Measurements from ENCODE around the gene SLC26A11. TPM values are rescaled to one million over a fixed set of nuclear protein-coding genes. Genes with fewer than 3 reads are reported as not detected.
A peak's percentile ranks its signal among the peaks of the same experiment; 100 is the strongest.

Gene SLC26A11
- total and polyA plus RNA-seq, 2 donors (not counting 1 experiment from before 2014, with no cell fraction given): 10.1 to 31.4 TPM

DNA sequence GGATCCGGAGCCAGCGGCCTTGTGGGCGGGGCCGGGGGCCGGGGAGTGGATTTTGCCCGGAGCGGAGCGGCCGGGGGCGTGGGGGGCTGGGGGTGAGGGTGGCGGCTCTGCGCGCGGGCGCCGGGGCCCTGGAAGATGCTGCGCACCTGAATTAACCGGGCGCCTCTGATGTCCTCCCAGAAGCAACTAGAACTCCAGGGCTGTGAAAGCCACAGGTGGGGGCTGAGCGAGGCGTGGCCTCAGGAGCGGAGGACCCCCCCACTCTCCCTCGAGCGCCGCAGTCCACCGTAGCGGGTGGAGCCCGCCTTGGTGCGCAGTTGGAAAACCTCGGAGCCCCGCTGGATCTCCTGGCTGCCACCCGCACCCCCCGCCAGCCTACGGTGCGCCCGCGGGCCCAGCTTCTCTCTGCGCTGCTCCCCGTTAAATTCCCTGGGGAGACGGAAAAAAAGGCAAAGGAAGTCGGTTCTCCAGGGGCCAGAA is 549 bp downstream of the SLC26A11 start:
- intact Hi-C loops (cut with micrococcal nuclease): no loop called here
- H3K4me3 ChIP-seq (ENCODE audit: control extremely low read depth in 1 of 5, extremely low read depth in 1 of 5, insufficient read depth in 1 of 5, low read depth in 2 of 5, low read length in 4 of 5): peak overlapping the region in 4 of 5 experiments; percentile 63 to 86 (median 76)
- peaks cover 10 to 30% of the 10 kb centered on the region in 2 donors for H3K4me1 ChIP-seq (ENCODE audit: control insufficient read depth in 2 of 2, insufficient read depth in 2 of 2, low read length in 2 of 2)
- peaks cover 0 to 2% (median 0%) of the 10 kb centered on the region in 4 experiments for H3K27me3 ChIP-seq (replicated peaks in 1 of 4; ENCODE audit: control extremely low read depth in 1 of 4, control insufficient read depth in 3 of 4, insufficient read depth in 4 of 4, low read length in 3 of 4)
- peak overlapping the region; percentile 71 for H2AFZ ChIP-seq (ENCODE audit: insufficient read depth, low read depth, low read length, poor library complexity, severe bottlenecking)
- peak; percentile 50 for DNase-seq
- peaks cover 0 to 2% (median 0%) of the 10 kb centered on the region in 3 donors for H3K9me3 ChIP-seq (ENCODE audit: control extremely low read depth in 1 of 3, control insufficient read depth in 2 of 3, insufficient read depth in 1 of 3, low read length in 2 of 3)
- H3K79me2 ChIP-seq (ENCODE audit: control insufficient read depth, insufficient read depth, low read length): peaks cover 23% of the 10 kb centered on the region
- Mint-ChIP-seq H3K4me3 (peak overlapping the region; percentile 84), H3K9me3 (ENCODE audit: insufficient read depth) (no peaks in the 10 kb centered on the region), H3K27ac (peak overlapping the region; percentile 11), H3K27me3 (no peaks in the 10 kb centered on the region), H3K4me1 (peaks cover 22% of the 10 kb centered on the region)
- H3K36me3 ChIP-seq (replicated peaks in 1 of 2; ENCODE audit: control extremely low read depth in 1 of 2, control insufficient read depth in 1 of 2, extremely low read depth in 1 of 2, insufficient read depth in 2 of 2, low read length in 1 of 2): peaks cover 0 to 6% of the 10 kb centered on the region in 2 experiments
- H3K27ac ChIP-seq (ENCODE audit: low read length in 2 of 2): peak overlapping the region in 1 of 2 donors; percentile 96
- TF ChIP-seq CTCF (IDR thresholded peaks at IDR 0.05) (no peak), EZH2 (IDR thresholded peaks at IDR 0.05; ENCODE audit: borderline replicate concordance, insufficient read depth, low read depth, low read length, poor library complexity, severe bottlenecking) (no peak)
- peak overlapping the region; percentile 99 for H3K4me2 ChIP-seq (replicated peaks; ENCODE audit: low read depth, low read length, poor library complexity, severe bottlenecking)
- ATAC-seq (ENCODE audit: low read depth): no peak
- whole genome bisulfite sequencing (ENCODE audit: insufficient coverage): 27% methylated on average over 29 of the region's 41 CpGs
- H4K20me1 ChIP-seq (ENCODE audit: control insufficient read depth, insufficient read depth, low read length, poor library complexity, severe bottlenecking): peaks cover 23% of the 10 kb centered on the region
- H3K9ac ChIP-seq (ENCODE audit: low read length): peak overlapping the region; percentile 93
- CTCF ChIA-PET: no interaction called here
- POLR2A ChIA-PET: no interaction called here

DNA sequence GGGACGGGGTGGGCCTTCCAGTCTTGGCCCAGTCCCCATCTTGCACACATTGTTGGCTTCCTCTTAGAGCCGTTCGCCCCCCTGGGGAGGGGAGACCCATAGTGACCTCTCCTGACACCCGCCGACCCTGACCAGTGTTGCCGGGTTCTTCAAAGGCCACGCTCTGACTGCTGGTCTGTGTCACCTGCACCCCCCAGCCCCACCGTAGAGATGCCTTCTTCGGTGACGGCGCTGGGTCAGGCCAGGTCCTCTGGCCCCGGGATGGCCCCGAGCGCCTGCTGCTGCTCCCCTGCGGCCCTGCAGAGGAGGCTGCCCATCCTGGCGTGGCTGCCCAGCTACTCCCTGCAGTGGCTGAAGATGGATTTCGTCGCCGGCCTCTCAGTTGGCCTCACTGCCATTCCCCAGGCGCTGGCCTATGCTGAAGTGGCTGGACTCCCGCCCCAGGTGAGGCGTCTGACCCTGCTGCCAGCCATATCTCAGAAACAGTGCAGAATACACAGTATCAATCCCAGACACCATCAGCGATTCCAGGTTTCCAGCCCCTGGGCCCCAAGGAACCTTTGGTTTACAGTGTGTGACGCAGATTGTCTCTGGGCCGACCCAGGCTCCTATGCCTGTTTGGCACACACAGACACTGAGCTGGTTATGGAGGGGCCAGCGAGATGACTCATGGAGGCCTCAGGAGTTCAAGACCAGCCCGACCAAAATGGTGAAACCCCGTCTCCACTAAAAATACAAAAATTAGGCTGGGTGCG is 1.3 kb downstream of the SLC26A11 start:
- Histone ChIP-seq H3K27me3 (replicated peaks in 1 of 4; ENCODE audit: control extremely low read depth in 1 of 4, control insufficient read depth in 3 of 4, insufficient read depth in 4 of 4, low read length in 3 of 4) (peaks cover 0 to 2% (median 0%) of the 10 kb centered on the region in 4 experiments), H3K9ac (ENCODE audit: low read length) (no peak overlapping the region), H3K27ac (ENCODE audit: low read length in 2 of 2) (no peak overlapping the region), H2AFZ (ENCODE audit: insufficient read depth, low read depth, low read length, poor library complexity, severe bottlenecking) (no peak overlapping the region), H3K4me1 (ENCODE audit: control insufficient read depth in 2 of 2, insufficient read depth in 2 of 2, low read length in 2 of 2) (peaks cover 10 to 30% of the 10 kb centered on the region in 2 donors), H3K36me3 (replicated peaks in 1 of 2; ENCODE audit: control extremely low read depth in 1 of 2, control insufficient read depth in 1 of 2, extremely low read depth in 1 of 2, insufficient read depth in 2 of 2, low read length in 1 of 2) (peaks cover 0 to 3% of the 10 kb centered on the region in 2 experiments), H4K20me1 (ENCODE audit: control insufficient read depth, insufficient read depth, low read length, poor library complexity, severe bottlenecking) (peaks cover 19% of the 10 kb centered on the region), H3K79me2 (ENCODE audit: control insufficient read depth, insufficient read depth, low read length) (peaks cover 20% of the 10 kb centered on the region), H3K9me3 (ENCODE audit: control extremely low read depth in 1 of 3, control insufficient read depth in 2 of 3, insufficient read depth in 1 of 3, low read length in 2 of 3) (peaks cover 0 to 2% (median 0%) of the 10 kb centered on the region in 3 donors), H3K4me2 (replicated peaks; ENCODE audit: low read depth, low read length, poor library complexity, severe bottlenecking) (peak overlapping the region; percentile 99), H3K4me3 (ENCODE audit: control extremely low read depth in 1 of 5, extremely low read depth in 1 of 5, insufficient read depth in 1 of 5, low read depth in 2 of 5, low read length in 4 of 5) (no peak overlapping the region)
- DNase-seq (no peak), ATAC-seq (ENCODE audit: low read depth) (no peak)
- H3K9me3 Mint-ChIP-seq (ENCODE audit: insufficient read depth): no peaks in the 10 kb centered on the region
- intact Hi-C loops (cut with micrococcal nuclease): no loop called here
- peaks cover 22% of the 10 kb centered on the region for H3K4me1 Mint-ChIP-seq
- H3K27me3 Mint-ChIP-seq: no peaks in the 10 kb centered on the region
- 98% methylated on average over 27 of the region's 29 CpGs for WGBS (ENCODE audit: insufficient coverage)
- CTCF ChIA-PET: interaction anchor here (0.7 kb wide), 1 partner anchor 26 kb away, joined by 3 read pairs; no protein-coding TSS in a partner anchor
- POLR2A ChIA-PET: no interaction called here
- H3K4me3 Mint-ChIP-seq: peak overlapping the region; percentile 84
- H3K27ac Mint-ChIP-seq: peak overlapping the region; percentile 37
- TF ChIP-seq EZH2 (IDR thresholded peaks at IDR 0.05; ENCODE audit: borderline replicate concordance, insufficient read depth, low read depth, low read length, poor library complexity, severe bottlenecking) (no peak), CTCF (IDR thresholded peaks at IDR 0.05) (no peak)
